IgD-negative memory B cell (primary cell): ENCODE measurements around the gene SNX25. TPM values are rescaled to one million over a fixed set of nuclear protein-coding genes. Genes with fewer than 3 reads are reported as not detected.
A peak's percentile ranks its signal among the peaks of the same experiment; 100 is the strongest.
"Not testable (repeated sequence)": the region's sequence is repeated elsewhere in the genome, so short reads cannot be mapped to it uniquely, and the experiment has no call there.

Experiments
- H3K27ac Mint-ChIP-seq, 3 donors: one replicate each; pipeline ENCODE4 v1.8.0; 2020 to 2022; ENCODE audit warnings: mild to moderate bottlenecking in 3 of 3, mixed read lengths in 3 of 3, moderate library complexity in 1 of 3
- H3K27me3 Mint-ChIP-seq: one replicate; pipeline ENCODE4 v1.8.0; 2021; ENCODE audit warnings: mixed read lengths
- H3K36me3 Mint-ChIP-seq: one replicate; pipeline ENCODE4 v1.8.0; 2020; ENCODE audit warnings: mild to moderate bottlenecking, mixed read lengths
- H3K4me1 Mint-ChIP-seq, 3 donors: one replicate each; pipeline ENCODE4 v1.8.0; 2020 to 2022; ENCODE audit warnings: mixed read lengths in 3 of 3, mild to moderate bottlenecking in 1 of 3
- H3K4me3 Mint-ChIP-seq, 4 donors: one replicate each; pipeline ENCODE4 v1.8.0; 2020 to 2022; ENCODE audit warnings: mild to moderate bottlenecking in 4 of 4, mixed read lengths in 4 of 4, moderate library complexity in 3 of 4
- H3K9me3 Mint-ChIP-seq, 3 donors: one replicate each; pipeline ENCODE4 v1.8.0; 2020 to 2021; ENCODE audit warnings: mixed read lengths in 3 of 3, mild to moderate bottlenecking in 1 of 3
- polyA plus RNA-seq: library from polyadenylated mRNA; unstranded; fragments of 300-500 nt; fragmentation: Illumina TruSeq; gene quantifications from one replicate; pipeline ENCODE4 v1.2.3, GENCODE V29; 2021

The SNX25 gene
- polyA plus RNA-seq, 1 donor from 2014 or later, result 24.4 TPM

- Mint-ChIP-seq H3K4me3 (peak overlapping the region in 2 of 4 donors; percentile 66 to 72), H3K4me1 (peaks cover 36 to 42% (median 36%) of the 10 kb centered on the region in 3 donors), H3K36me3 (peaks cover 8% of the 10 kb centered on the region)
Observed at GRCh38 chr4:185255868-185256267, 46.5 kb downstream of the SNX25 start.

GRCh38 chr4:185256446-185256845 is 47.0 kb downstream of the SNX25 start:
- Mint-ChIP-seq H3K36me3 (peaks cover 8% of the 10 kb centered on the region), H3K9me3 (no peaks in the 10 kb centered on the region), H3K4me3 (peak overlapping the region in 1 of 4 donors; percentile 41), H3K27me3 (no peaks in the 10 kb centered on the region), H3K4me1 (peaks cover 33 to 42% (median 33%) of the 10 kb centered on the region in 3 donors), H3K27ac (peak overlapping the region in 1 of 3 donors; percentile 67)

More at GRCh38 chr4:185255868-185256267, 46.5 kb downstream of the SNX25 start:
- no peaks in the 10 kb centered on the region for H3K27me3 Mint-ChIP-seq
- peak overlapping the region in 1 of 3 donors; percentile 88 for H3K27ac Mint-ChIP-seq
- H3K9me3 Mint-ChIP-seq, result no peaks in the 10 kb centered on the region

GRCh38 chr4:185257086-185257485 is 47.7 kb downstream of the SNX25 start:
- H3K27me3 Mint-ChIP-seq, result no peaks in the 10 kb centered on the region
- peak overlapping the region in 2 of 4 donors; percentile 13 to 34 for H3K4me3 Mint-ChIP-seq
- H3K27ac Mint-ChIP-seq, result peak overlapping the region in 1 of 3 donors; percentile 53
- H3K9me3 Mint-ChIP-seq, result no peaks in the 10 kb centered on the region
- peaks cover 28 to 42% (median 29%) of the 10 kb centered on the region in 3 donors for H3K4me1 Mint-ChIP-seq
- H3K36me3 Mint-ChIP-seq, result peaks cover 8% of the 10 kb centered on the region

- H3K36me3 Mint-ChIP-seq, result peaks cover 5% of the 10 kb centered on the region
- H3K4me1 Mint-ChIP-seq, result peaks cover 29 to 42% (median 29%) of the 10 kb centered on the region in 3 donors
- H3K9me3 Mint-ChIP-seq, result no peaks in the 10 kb centered on the region
- no peaks in the 10 kb centered on the region for H3K27me3 Mint-ChIP-seq
- no peak overlapping the region for H3K4me3 Mint-ChIP-seq
- no peak overlapping the region for H3K27ac Mint-ChIP-seq
Observed at GRCh38 chr4:185257694-185258093, 48.3 kb downstream of the SNX25 start.

GRCh38 chr4:185258741-185259140 is 49.3 kb downstream of the SNX25 start:
- not testable (repeated sequence) for H3K27me3 Mint-ChIP-seq, H3K36me3 Mint-ChIP-seq, H3K9me3 Mint-ChIP-seq, H3K4me3 Mint-ChIP-seq
- Mint-ChIP-seq H3K4me1 (peaks cover 36 to 46% (median 36%) of the 10 kb centered on the region in 3 donors), H3K27ac (peak overlapping the region in 1 of 3 donors; percentile 85)

- peaks cover 34 to 48% (median 38%) of the 10 kb centered on the region in 3 donors for H3K4me1 Mint-ChIP-seq
- no peaks in the 10 kb centered on the region for H3K9me3 Mint-ChIP-seq
- H3K27me3 Mint-ChIP-seq, result no peaks in the 10 kb centered on the region
- H3K27ac Mint-ChIP-seq, result no peak overlapping the region
- no peak overlapping the region for H3K4me3 Mint-ChIP-seq
- no peaks in the 10 kb centered on the region for H3K36me3 Mint-ChIP-seq
Observed at GRCh38 chr4:185259719-185260118, 50.3 kb downstream of the SNX25 start.

- no peak overlapping the region for H3K27ac Mint-ChIP-seq
- no peaks in the 10 kb centered on the region for H3K27me3 Mint-ChIP-seq
- peaks cover 3% of the 10 kb centered on the region for H3K36me3 Mint-ChIP-seq
- no peaks in the 10 kb centered on the region for H3K9me3 Mint-ChIP-seq
- no peak overlapping the region for H3K4me3 Mint-ChIP-seq
- peaks cover 28 to 41% (median 32%) of the 10 kb centered on the region in 3 donors for H3K4me1 Mint-ChIP-seq
Observed at GRCh38 chr4:185261946-185262345, 52.5 kb downstream of the SNX25 start.

GRCh38 chr4:185263419-185263818 is 54.0 kb downstream of the SNX25 start:
- Mint-ChIP-seq H3K4me3 (peak overlapping the region in 3 of 4 donors; percentile 10 to 61 (median 23)), H3K9me3 (no peaks in the 10 kb centered on the region), H3K36me3 (peaks cover 3% of the 10 kb centered on the region), H3K4me1 (peaks cover 27 to 37% (median 29%) of the 10 kb centered on the region in 3 donors), H3K27ac (no peak overlapping the region), H3K27me3 (no peaks in the 10 kb centered on the region)

- no peak overlapping the region for H3K27ac Mint-ChIP-seq
- H3K36me3 Mint-ChIP-seq, result peaks cover 8% of the 10 kb centered on the region
- H3K4me1 Mint-ChIP-seq, result peaks cover 27 to 28% (median 27%) of the 10 kb centered on the region in 3 donors
- H3K9me3 Mint-ChIP-seq, result no peaks in the 10 kb centered on the region
- peak overlapping the region in 1 of 4 donors; percentile 77 for H3K4me3 Mint-ChIP-seq
- no peaks in the 10 kb centered on the region for H3K27me3 Mint-ChIP-seq
Observed at GRCh38 chr4:185265942-185266341, 56.5 kb downstream of the SNX25 start.

- Mint-ChIP-seq H3K9me3 (no peaks in the 10 kb centered on the region), H3K27me3 (no peaks in the 10 kb centered on the region), H3K27ac (no peak overlapping the region)
Observed at GRCh38 chr4:185269286-185269685, 59.9 kb downstream of the SNX25 start.

GRCh38 chr4:185270037-185270436 is 60.6 kb downstream of the SNX25 start:
- H3K27ac Mint-ChIP-seq, result peak overlapping the region in 1 of 3 donors; percentile 14
- H3K9me3 Mint-ChIP-seq, result no peaks in the 10 kb centered on the region
- no peak overlapping the region for H3K4me3 Mint-ChIP-seq
- H3K4me1 Mint-ChIP-seq, result peaks cover 17 to 21% (median 18%) of the 10 kb centered on the region in 3 donors
- H3K36me3 Mint-ChIP-seq, result peaks cover 12% of the 10 kb centered on the region
- no peaks in the 10 kb centered on the region for H3K27me3 Mint-ChIP-seq

More at GRCh38 chr4:185269286-185269685, 59.9 kb downstream of the SNX25 start:
- peaks cover 12% of the 10 kb centered on the region for H3K36me3 Mint-ChIP-seq
- peaks cover 15 to 21% (median 17%) of the 10 kb centered on the region in 3 donors for H3K4me1 Mint-ChIP-seq
- no peak overlapping the region for H3K4me3 Mint-ChIP-seq

GRCh38 chr4:185270885-185271284 is 61.5 kb downstream of the SNX25 start:
- Mint-ChIP-seq H3K4me1 (peaks cover 16 to 23% (median 16%) of the 10 kb centered on the region in 3 donors), H3K27me3 (no peaks in the 10 kb centered on the region), H3K27ac (no peak overlapping the region), H3K36me3 (peaks cover 9% of the 10 kb centered on the region), H3K4me3 (no peak overlapping the region), H3K9me3 (no peaks in the 10 kb centered on the region)

GRCh38 chr4:185272245-185272644 is 62.8 kb downstream of the SNX25 start:
- no peaks in the 10 kb centered on the region for H3K9me3 Mint-ChIP-seq
- H3K4me1 Mint-ChIP-seq, result peaks cover 16 to 30% (median 19%) of the 10 kb centered on the region in 3 donors
- no peak overlapping the region for H3K27ac Mint-ChIP-seq
- H3K4me3 Mint-ChIP-seq, result no peak overlapping the region
- H3K36me3 Mint-ChIP-seq, result peaks cover 9% of the 10 kb centered on the region
- H3K27me3 Mint-ChIP-seq, result no peaks in the 10 kb centered on the region

GRCh38 chr4:185275501-185275900 is 66.1 kb downstream of the SNX25 start:
- H3K27ac Mint-ChIP-seq, result peak overlapping the region in 1 of 3 donors; percentile 68
- peaks cover 17 to 34% (median 24%) of the 10 kb centered on the region in 3 donors for H3K4me1 Mint-ChIP-seq
- H3K4me3 Mint-ChIP-seq, result no peak overlapping the region
- no peaks in the 10 kb centered on the region for H3K27me3 Mint-ChIP-seq
- no peaks in the 10 kb centered on the region for H3K9me3 Mint-ChIP-seq
- H3K36me3 Mint-ChIP-seq, result peaks cover 9% of the 10 kb centered on the region

- Mint-ChIP-seq H3K36me3 (peaks cover 11% of the 10 kb centered on the region), H3K4me3 (no peak overlapping the region), H3K27ac (peak overlapping the region in 1 of 3 donors; percentile 28), H3K27me3 (no peaks in the 10 kb centered on the region), H3K9me3 (no peaks in the 10 kb centered on the region), H3K4me1 (peaks cover 20 to 40% (median 28%) of the 10 kb centered on the region in 3 donors)
Observed at GRCh38 chr4:185276036-185276435, 66.6 kb downstream of the SNX25 start.

GRCh38 chr4:185278716-185279115 is 69.3 kb downstream of the SNX25 start:
- no peak overlapping the region for H3K4me3 Mint-ChIP-seq
- no peak overlapping the region for H3K27ac Mint-ChIP-seq
- H3K4me1 Mint-ChIP-seq, result peaks cover 20 to 38% (median 25%) of the 10 kb centered on the region in 3 donors
- no peaks in the 10 kb centered on the region for H3K27me3 Mint-ChIP-seq
- no peaks in the 10 kb centered on the region for H3K9me3 Mint-ChIP-seq
- H3K36me3 Mint-ChIP-seq, result peaks cover 7% of the 10 kb centered on the region
